NCI-H2107 (cell line): Measurements from ENCODE around the gene AARSD1.
"Not testable (repeated sequence)": the region's sequence is repeated elsewhere in the genome, so short reads cannot be mapped to it uniquely, and the experiment has no call there.

ENCODE experiments used
- DNase-seq: peaks from one replicate; lab custom pipeline; 2025; lab: John Stamatoyannopoulos, UW

The AARSD1 gene

GRCh38 chr17:42920106-42920900, 44.0 kb downstream of the AARSD1 start:
- no peak for DNase-seq

- DNase-seq, result not testable (repeated sequence)
Measured at GRCh38 chr17:42919522-42920077, 44.7 kb downstream of the AARSD1 start.

- no peak for DNase-seq
Measured at GRCh38 chr17:42918902-42919521, 45.2 kb downstream of the AARSD1 start.

- DNase-seq, result no peak
Measured at GRCh38 chr17:42917236-42917603, 47.0 kb downstream of the AARSD1 start.

- not testable (repeated sequence) for DNase-seq
Measured at GRCh38 chr17:42916388-42917235, 47.6 kb downstream of the AARSD1 start.

GRCh38 chr17:42915288-42915687, 49.0 kb downstream of the AARSD1 start:
- DNase-seq, result not testable (repeated sequence)

GRCh38 chr17:42913981-42914617, 50.2 kb downstream of the AARSD1 start:
- no peak for DNase-seq

- no peak for DNase-seq
Measured at GRCh38 chr17:42913522-42913921, 50.7 kb downstream of the AARSD1 start.

GRCh38 chr17:42908872-42909700, 55.2 kb downstream of the AARSD1 start:
- no peak for DNase-seq

GRCh38 chr17:42906772-42907446, 57.3 kb downstream of the AARSD1 start:
- DNase-seq, result no peak

- no peak for DNase-seq
Measured at GRCh38 chr17:42904110-42904469, 60.2 kb downstream of the AARSD1 start.

- no peak for DNase-seq
Measured at GRCh38 chr17:42901535-42902229, 62.6 kb downstream of the AARSD1 start.
